IPS DF 6.9 (cell line): Measurements from ENCODE around the gene TACC2.

ENCODE experiments used
- DNase-seq: peaks from one replicate; pipeline ENCODE4 v3.0.0-alpha.2; 2013; ENCODE audit warnings: low read depth, low spot score
- H3K27ac ChIP-seq: one replicate; pipeline ENCODE4 v1.5.1; 2013; ENCODE audit warnings: low read length, control low read depth
- H3K27me3 ChIP-seq: 2 replicates; pipeline ENCODE4 v1.6.1; 2013; ENCODE audit warnings: mild to moderate bottlenecking, low read length; ENCODE audit not compliant: control insufficient read depth, insufficient read depth
- H3K36me3 ChIP-seq: 2 replicates; pipeline ENCODE4 v1.6.1; 2013; ENCODE audit warnings: low read length; ENCODE audit not compliant: control insufficient read depth, insufficient read depth
- H3K4me1 ChIP-seq: 2 replicates; pipeline ENCODE4 v1.6.1; 2013; ENCODE audit warnings: low read length; ENCODE audit not compliant: control insufficient read depth, insufficient read depth
- H3K4me3 ChIP-seq: 2 replicates; pipeline ENCODE4 v1.5.1; 2013; ENCODE audit warnings: mild to moderate bottlenecking, low read length
- H3K9me3 ChIP-seq: 2 replicates; pipeline ENCODE4 v1.6.1; 2013; ENCODE audit warnings: low read length, inconsistent platforms; ENCODE audit not compliant: control insufficient read depth, insufficient read depth
- WGBS: extraction: QIAGEN DNeasy Blood & Tissue Kit; methylation state at CpG from one replicate; pipeline ENCODE4 v1.1.7; 2013; ENCODE audit warnings: mixed read lengths, missing lambda C conversion rate; ENCODE audit not compliant: insufficient read length, insufficient coverage; 5-methylcytosine and 5-hydroxymethylcytosine counted together

TACC2 gene

GRCh38 chr10:122078326-122078725 lies 89.4 kb downstream of the TACC2 start:
- H3K9me3 ChIP-seq: no peaks in the 10 kb centered on the region
- DNase-seq: no peak
- H3K4me3 ChIP-seq: no peak overlapping the region
- H3K4me1 ChIP-seq: no peaks in the 10 kb centered on the region
- no peak overlapping the region for H3K27ac ChIP-seq
- no peaks in the 10 kb centered on the region for H3K27me3 ChIP-seq
- no peaks in the 10 kb centered on the region for H3K36me3 ChIP-seq
- WGBS: no CpG with 5 or more reads among the region's 3 CpGs

- Histone ChIP-seq H3K4me1 (no peaks in the 10 kb centered on the region), H3K4me3 (no peak overlapping the region), H3K27me3 (no peaks in the 10 kb centered on the region), H3K9me3 (no peaks in the 10 kb centered on the region), H3K36me3 (no peaks in the 10 kb centered on the region), H3K27ac (no peak overlapping the region)
- no peak for DNase-seq
- WGBS: no CpG with 5 or more reads among the region's 13 CpGs
Observed at GRCh38 chr10:122078965-122079795, 90.2 kb downstream of the TACC2 start.

DNA sequence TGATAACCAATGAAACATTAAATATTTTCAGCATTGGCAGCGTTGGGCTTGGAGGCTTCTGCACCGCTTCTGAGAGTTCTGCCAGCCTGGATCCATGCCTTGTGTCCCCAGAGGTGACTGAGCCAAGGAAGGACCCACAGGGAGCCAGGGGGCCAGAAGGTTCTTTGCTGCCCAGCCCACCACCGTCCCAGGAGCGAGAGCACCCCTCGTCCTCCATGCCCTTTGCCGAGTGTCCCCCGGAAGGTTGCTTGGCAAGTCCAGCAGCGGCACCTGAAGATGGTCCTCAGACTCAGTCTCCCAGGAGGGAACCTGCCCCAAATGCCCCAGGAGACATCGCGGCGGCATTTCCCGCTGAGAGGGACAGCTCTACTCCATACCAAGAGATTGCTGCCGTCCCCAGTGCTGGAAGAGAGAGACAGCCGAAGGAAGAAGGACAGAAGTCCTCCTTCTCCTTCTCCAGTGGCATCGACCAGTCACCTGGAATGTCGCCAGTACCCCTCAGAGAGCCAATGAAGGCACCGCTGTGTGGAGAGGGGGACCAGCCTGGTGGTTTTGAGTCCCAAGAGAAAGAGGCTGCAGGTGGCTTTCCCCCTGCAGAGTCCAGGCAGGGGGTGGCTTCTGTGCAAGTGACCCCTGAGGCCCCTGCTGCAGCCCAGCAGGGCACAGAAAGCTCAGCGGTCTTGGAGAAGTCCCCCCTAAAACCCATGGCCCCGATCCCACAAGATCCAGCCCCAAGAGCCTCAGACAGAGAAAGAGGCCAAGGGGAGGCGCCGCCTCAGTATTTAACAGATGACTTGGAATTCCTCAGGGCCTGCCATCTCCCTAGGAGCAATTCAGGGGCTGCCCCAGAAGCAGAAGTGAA lies 93.9 kb downstream of the TACC2 start:
- H3K27ac ChIP-seq: no peak overlapping the region
- H3K9me3 ChIP-seq: no peaks in the 10 kb centered on the region
- WGBS: no CpG with 5 or more reads among the region's 21 CpGs
- no peak for DNase-seq
- no peak overlapping the region for H3K4me3 ChIP-seq
- no peaks in the 10 kb centered on the region for H3K36me3 ChIP-seq
- H3K4me1 ChIP-seq: no peaks in the 10 kb centered on the region
- H3K27me3 ChIP-seq: no peaks in the 10 kb centered on the region

GRCh38 chr10:122083478-122084025 lies 94.6 kb downstream of the TACC2 start:
- Histone ChIP-seq H3K27me3 (no peaks in the 10 kb centered on the region), H3K36me3 (no peaks in the 10 kb centered on the region), H3K4me3 (no peak overlapping the region), H3K9me3 (no peaks in the 10 kb centered on the region), H3K4me1 (no peaks in the 10 kb centered on the region), H3K27ac (no peak overlapping the region)
- DNase-seq: no peak
- no CpG with 5 or more reads among the region's 9 CpGs for WGBS

DNA sequence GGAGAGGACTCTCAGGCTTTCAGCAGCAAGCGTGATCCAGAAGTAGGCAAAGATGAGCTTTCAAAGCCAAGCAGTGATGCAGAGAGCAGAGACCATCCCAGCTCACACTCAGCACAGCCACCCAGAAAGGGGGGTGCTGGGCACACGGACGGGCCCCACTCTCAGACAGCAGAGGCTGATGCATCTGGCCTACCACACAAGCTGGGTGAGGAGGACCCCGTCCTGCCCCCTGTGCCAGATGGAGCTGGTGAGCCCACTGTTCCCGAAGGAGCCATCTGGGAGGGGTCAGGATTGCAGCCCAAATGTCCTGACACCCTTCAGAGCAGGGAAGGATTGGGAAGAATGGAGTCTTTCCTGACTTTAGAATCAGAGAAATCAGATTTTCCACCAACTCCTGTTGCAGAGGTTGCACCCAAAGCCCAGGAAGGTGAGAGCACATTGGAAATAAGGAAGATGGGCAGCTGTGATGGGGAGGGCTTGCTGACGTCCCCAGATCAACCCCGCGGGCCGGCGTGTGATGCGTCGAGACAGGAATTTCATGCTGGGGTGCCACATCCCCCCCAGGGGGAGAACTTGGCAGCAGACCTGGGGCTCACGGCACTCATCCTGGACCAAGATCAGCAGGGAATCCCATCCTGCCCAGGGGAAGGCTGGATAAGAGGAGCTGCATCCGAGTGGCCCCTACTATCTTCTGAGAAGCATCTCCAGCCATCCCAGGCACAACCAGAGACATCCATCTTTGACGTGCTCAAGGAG lies 95.5 kb downstream of the TACC2 start:
- no CpG with 5 or more reads among the region's 15 CpGs for WGBS
- no peak for DNase-seq
- no peaks in the 10 kb centered on the region for H3K27me3 ChIP-seq
- no peak overlapping the region for H3K4me3 ChIP-seq
- H3K27ac ChIP-seq: no peak overlapping the region
- no peaks in the 10 kb centered on the region for H3K4me1 ChIP-seq
- no peaks in the 10 kb centered on the region for H3K36me3 ChIP-seq
- no peaks in the 10 kb centered on the region for H3K9me3 ChIP-seq

GRCh38 chr10:122085423-122085911 lies 96.5 kb downstream of the TACC2 start:
- no CpG with 5 or more reads among the region's 8 CpGs for WGBS
- Histone ChIP-seq H3K4me3 (no peak overlapping the region), H3K27ac (no peak overlapping the region), H3K27me3 (no peaks in the 10 kb centered on the region), H3K9me3 (no peaks in the 10 kb centered on the region), H3K4me1 (no peaks in the 10 kb centered on the region), H3K36me3 (no peaks in the 10 kb centered on the region)
- DNase-seq: no peak

GRCh38 chr10:122086416-122087240 lies 97.7 kb downstream of the TACC2 start:
- H3K27me3 ChIP-seq: no peaks in the 10 kb centered on the region
- H3K4me1 ChIP-seq: no peaks in the 10 kb centered on the region
- H3K9me3 ChIP-seq: no peaks in the 10 kb centered on the region
- no peak for DNase-seq
- H3K27ac ChIP-seq: no peak overlapping the region
- no peak overlapping the region for H3K4me3 ChIP-seq
- no peaks in the 10 kb centered on the region for H3K36me3 ChIP-seq
- WGBS: no CpG with 5 or more reads among the region's 9 CpGs

DNA sequence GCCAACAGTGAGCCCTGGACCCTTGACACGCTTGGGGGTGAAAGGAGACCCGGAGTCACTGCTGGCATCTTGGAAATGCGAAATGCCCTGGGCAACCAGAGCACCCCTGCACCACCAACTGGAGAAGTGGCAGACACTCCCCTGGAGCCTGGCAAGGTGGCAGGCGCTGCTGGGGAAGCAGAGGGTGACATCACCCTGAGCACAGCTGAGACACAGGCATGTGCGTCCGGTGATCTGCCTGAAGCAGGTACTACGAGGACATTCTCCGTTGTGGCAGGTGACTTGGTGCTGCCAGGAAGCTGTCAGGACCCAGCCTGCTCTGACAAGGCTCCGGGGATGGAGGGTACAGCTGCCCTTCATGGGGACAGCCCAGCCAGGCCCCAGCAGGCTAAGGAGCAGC lies 98.5 kb downstream of the TACC2 start:
- Histone ChIP-seq H3K9me3 (no peaks in the 10 kb centered on the region), H3K27me3 (no peaks in the 10 kb centered on the region), H3K4me3 (no peak overlapping the region), H3K36me3 (no peaks in the 10 kb centered on the region), H3K27ac (no peak overlapping the region), H3K4me1 (no peaks in the 10 kb centered on the region)
- WGBS: no CpG with 5 or more reads among the region's 9 CpGs
- no peak for DNase-seq

- WGBS: no CpG with 5 or more reads among the region's 9 CpGs
- DNase-seq: no peak
- Histone ChIP-seq H3K4me3 (no peak overlapping the region), H3K9me3 (no peaks in the 10 kb centered on the region), H3K4me1 (no peaks in the 10 kb centered on the region), H3K27ac (no peak overlapping the region), H3K27me3 (no peaks in the 10 kb centered on the region), H3K36me3 (no peaks in the 10 kb centered on the region)
Observed at GRCh38 chr10:122089311-122090017, 100.5 kb downstream of the TACC2 start.
